Muscle of leg (tissue), 11 donors: ENCODE data around the gene HGF. TPM values are rescaled to one million over a fixed set of nuclear protein-coding genes. Genes with fewer than 3 reads are reported as not detected.

Source experiments
- DNase-seq: peaks from one replicate; pipeline ENCODE4 v3.0.0; 2013
- H3K27ac ChIP-seq: one replicate; pipeline ENCODE4 v1.5.1; 2013; ENCODE audit warnings: mild to moderate bottlenecking, low read length, control low read depth
- H3K27me3 ChIP-seq: one replicate; pipeline ENCODE4 v1.6.1; 2013; ENCODE audit warnings: low read length; ENCODE audit not compliant: control insufficient read depth, insufficient read depth
- H3K36me3 ChIP-seq: one replicate; pipeline ENCODE4 v1.6.1; 2013; ENCODE audit warnings: low read length; ENCODE audit not compliant: control insufficient read depth, insufficient read depth
- H3K4me1 ChIP-seq: one replicate; pipeline ENCODE4 v1.6.1; 2013; ENCODE audit warnings: low read length; ENCODE audit not compliant: control insufficient read depth, insufficient read depth
- H3K4me3 ChIP-seq: one replicate; pipeline ENCODE4 v1.5.1; 2013; ENCODE audit warnings: low read length, control low read depth
- H3K9me3 ChIP-seq: replicated peaks from 2 replicates; pipeline ENCODE4 v1.6.1; 2013; ENCODE audit warnings: low read depth, low read length; ENCODE audit not compliant: control insufficient read depth
- WGBS: methylation state at CpG from one replicate; pipeline ENCODE4 v1.1.5; 2013; ENCODE audit warnings: missing lambda C conversion rate; ENCODE audit not compliant: insufficient coverage; 5-methylcytosine and 5-hydroxymethylcytosine counted together
- polyA plus RNA-seq, 8 donors: library from polyadenylated mRNA; unstranded; fragments of 120-200 nt; gene quantifications; one replicate each; pipeline versions ENCODE4 v1.2.1 to v1.2.3, GENCODE V29; 2013; ENCODE audit warnings: inconsistent platforms in 1 of 8, low replicate concordance in 1 of 8; ENCODE audit not compliant: insufficient read length in 8 of 8, insufficient read depth in 1 of 8
- total RNA-seq: library from RNA; stranded (reverse); fragments of 120-200 nt; gene quantifications from one replicate; pipeline ENCODE4 v1.2.4, GENCODE V29; 2013

HGF gene
- total and polyA plus RNA-seq, 9 donors, result 2.8 to 7.5 (median 5.2) TPM

- WGBS, result no CpG with 5 or more reads among the region's 1 CpG
- H3K36me3 ChIP-seq, result no peaks in the 10 kb centered on the region
- H3K27ac ChIP-seq, result no peak overlapping the region
- DNase-seq, result no peak
- H3K4me1 ChIP-seq, result no peaks in the 10 kb centered on the region
- H3K27me3 ChIP-seq, result no peaks in the 10 kb centered on the region
- no peaks in the 10 kb centered on the region for H3K9me3 ChIP-seq
- H3K4me3 ChIP-seq, result no peak overlapping the region
Measured at GRCh38 chr7:81753392-81753791, 16.5 kb downstream of the HGF start.

- Histone ChIP-seq H3K36me3 (no peaks in the 10 kb centered on the region), H3K27ac (no peak overlapping the region), H3K27me3 (no peaks in the 10 kb centered on the region), H3K9me3 (no peaks in the 10 kb centered on the region), H3K4me1 (no peaks in the 10 kb centered on the region), H3K4me3 (no peak overlapping the region)
- DNase-seq, result no peak
- no CpG with 5 or more reads among the region's 3 CpGs for WGBS
Measured at GRCh38 chr7:81752318-81752714, 17.5 kb downstream of the HGF start.

GRCh38 chr7:81751619-81752317, 18.1 kb downstream of the HGF start:
- no peaks in the 10 kb centered on the region for H3K36me3 ChIP-seq
- H3K4me1 ChIP-seq, result no peaks in the 10 kb centered on the region
- no peaks in the 10 kb centered on the region for H3K27me3 ChIP-seq
- no peak overlapping the region for H3K4me3 ChIP-seq
- H3K9me3 ChIP-seq, result no peaks in the 10 kb centered on the region
- DNase-seq, result no peak
- no CpG with 5 or more reads among the region's 9 CpGs for WGBS
- no peak overlapping the region for H3K27ac ChIP-seq

- Histone ChIP-seq H3K4me3 (no peak overlapping the region), H3K4me1 (no peaks in the 10 kb centered on the region), H3K9me3 (no peaks in the 10 kb centered on the region), H3K27ac (no peak overlapping the region), H3K27me3 (peaks cover 2% of the 10 kb centered on the region), H3K36me3 (no peaks in the 10 kb centered on the region)
- no peak for DNase-seq
- WGBS, result no CpG with 5 or more reads among the region's 2 CpGs
Measured at GRCh38 chr7:81745637-81746036, 24.2 kb downstream of the HGF start.

GRCh38 chr7:81744389-81744788, 25.5 kb downstream of the HGF start:
- no peaks in the 10 kb centered on the region for H3K36me3 ChIP-seq
- no peaks in the 10 kb centered on the region for H3K9me3 ChIP-seq
- DNase-seq, result no peak
- no peak overlapping the region for H3K27ac ChIP-seq
- no peak overlapping the region for H3K4me3 ChIP-seq
- H3K4me1 ChIP-seq, result no peaks in the 10 kb centered on the region
- peaks cover 2% of the 10 kb centered on the region for H3K27me3 ChIP-seq

- Histone ChIP-seq H3K27me3 (peaks cover 2% of the 10 kb centered on the region), H3K4me1 (no peaks in the 10 kb centered on the region), H3K9me3 (no peaks in the 10 kb centered on the region), H3K36me3 (no peaks in the 10 kb centered on the region), H3K27ac (no peak overlapping the region), H3K4me3 (no peak overlapping the region)
- DNase-seq, result no peak
- no CpG with 5 or more reads among the region's 4 CpGs for WGBS
Measured at GRCh38 chr7:81743665-81744064, 26.2 kb downstream of the HGF start.

- no peak for DNase-seq
- Histone ChIP-seq H3K27ac (no peak overlapping the region), H3K27me3 (peaks cover 2% of the 10 kb centered on the region), H3K4me1 (no peaks in the 10 kb centered on the region), H3K36me3 (no peaks in the 10 kb centered on the region), H3K4me3 (no peak overlapping the region), H3K9me3 (no peaks in the 10 kb centered on the region)
- 20% methylated on average over 1 of the region's 9 CpGs for WGBS
Measured at GRCh38 chr7:81743201-81743600, 26.6 kb downstream of the HGF start.

- no peak for DNase-seq
- no peaks in the 10 kb centered on the region for H3K36me3 ChIP-seq
- H3K4me3 ChIP-seq, result no peak overlapping the region
- H3K4me1 ChIP-seq, result no peaks in the 10 kb centered on the region
- no peak overlapping the region for H3K27ac ChIP-seq
- H3K9me3 ChIP-seq, result no peaks in the 10 kb centered on the region
- peaks cover 2% of the 10 kb centered on the region for H3K27me3 ChIP-seq
Measured at GRCh38 chr7:81740403-81740802, 29.4 kb downstream of the HGF start.

GRCh38 chr7:81736091-81736490, 33.8 kb downstream of the HGF start:
- WGBS, result 94% methylated on average over 4 of the region's 7 CpGs
- H3K27me3 ChIP-seq, result no peaks in the 10 kb centered on the region
- no peaks in the 10 kb centered on the region for H3K9me3 ChIP-seq
- no peaks in the 10 kb centered on the region for H3K36me3 ChIP-seq
- H3K4me1 ChIP-seq, result no peaks in the 10 kb centered on the region
- no peak overlapping the region for H3K4me3 ChIP-seq
- H3K27ac ChIP-seq, result no peak overlapping the region
- DNase-seq, result no peak

- no peaks in the 10 kb centered on the region for H3K4me1 ChIP-seq
- no peaks in the 10 kb centered on the region for H3K27me3 ChIP-seq
- no peak overlapping the region for H3K4me3 ChIP-seq
- WGBS, result 44% methylated on average over 1 of the region's 6 CpGs
- no peak overlapping the region for H3K27ac ChIP-seq
- H3K9me3 ChIP-seq, result no peaks in the 10 kb centered on the region
- DNase-seq, result peak; percentile 39
- no peaks in the 10 kb centered on the region for H3K36me3 ChIP-seq
Measured at GRCh38 chr7:81725812-81726127, 44.1 kb downstream of the HGF start.
